Adipocyte (in vitro differentiated cells): ENCODE data around the gene ODAPH.

Experiments
- DNase-seq: peaks from one replicate; pipeline ENCODE4 v3.0.0-alpha.2; 2015; ENCODE audit warnings: low read depth
- H3K27me3 ChIP-seq: replicated peaks from 2 replicates; pipeline ENCODE4 v1.7.0; 2013; ENCODE audit warnings: mild to moderate bottlenecking, low read length, moderate library complexity; ENCODE audit not compliant: control insufficient read depth, insufficient read depth
- H3K36me3 ChIP-seq: 2 replicates; pipeline ENCODE4 v1.7.0; 2013; ENCODE audit warnings: low read length, mild to moderate bottlenecking, moderate library complexity; ENCODE audit not compliant: control insufficient read depth, insufficient read depth, severe bottlenecking
- H3K4me1 ChIP-seq: 2 replicates; pipeline ENCODE4 v1.7.0; 2013; ENCODE audit warnings: mild to moderate bottlenecking, low read length, moderate library complexity; ENCODE audit not compliant: control insufficient read depth, insufficient read depth
- H3K4me3 ChIP-seq: 2 replicates; pipeline ENCODE4 v1.7.0; 2013; ENCODE audit warnings: mild to moderate bottlenecking, low read length, moderate library complexity
- H3K9ac ChIP-seq: 2 replicates; pipeline ENCODE4 v1.7.0; 2013; ENCODE audit warnings: mild to moderate bottlenecking, low read length, moderate library complexity
- H3K9me3 ChIP-seq: 2 replicates; pipeline ENCODE4 v1.7.0; 2013; ENCODE audit warnings: mild to moderate bottlenecking, low read length, moderate library complexity; ENCODE audit not compliant: control insufficient read depth

The ODAPH gene

GRCh38 chr4:75598390-75598789 is 42.5 kb downstream of the ODAPH start:
- H3K36me3 ChIP-seq = no peaks in the 10 kb centered on the region
- H3K4me1 ChIP-seq = no peaks in the 10 kb centered on the region
- no peak overlapping the region for H3K4me3 ChIP-seq
- no peaks in the 10 kb centered on the region for H3K9me3 ChIP-seq
- peak; percentile 61 for DNase-seq
- no peaks in the 10 kb centered on the region for H3K27me3 ChIP-seq
- H3K9ac ChIP-seq = no peak overlapping the region

- no peaks in the 10 kb centered on the region for H3K27me3 ChIP-seq
- no peak overlapping the region for H3K4me3 ChIP-seq
- H3K36me3 ChIP-seq = no peaks in the 10 kb centered on the region
- DNase-seq = no peak
- no peak overlapping the region for H3K9ac ChIP-seq
- H3K9me3 ChIP-seq = no peaks in the 10 kb centered on the region
- no peaks in the 10 kb centered on the region for H3K4me1 ChIP-seq
Observed at GRCh38 chr4:75599647-75600046, 43.8 kb downstream of the ODAPH start.

DNA sequence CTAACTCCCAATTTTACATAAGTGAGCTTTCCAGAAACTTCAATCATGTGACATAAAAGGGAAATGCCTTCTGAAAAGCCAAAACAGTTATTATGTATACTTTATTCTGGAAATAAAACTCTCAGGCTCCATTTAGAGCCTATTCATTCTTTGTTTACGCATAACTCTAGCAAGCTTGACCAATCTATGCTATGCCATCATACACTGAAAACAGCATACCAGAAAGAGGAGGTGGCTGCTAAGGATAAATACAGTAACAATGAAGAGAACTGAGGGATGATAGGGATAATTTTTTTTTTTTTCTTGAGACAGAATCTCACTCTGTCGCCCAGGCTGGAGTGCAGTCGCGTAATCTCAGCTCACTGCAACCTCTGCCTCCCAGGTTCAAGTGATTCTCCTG is 50.1 kb downstream of the ODAPH start:
- DNase-seq = peak; percentile 30
- Histone ChIP-seq H3K9ac (no peak overlapping the region), H3K4me3 (no peak overlapping the region), H3K9me3 (no peaks in the 10 kb centered on the region), H3K27me3 (no peaks in the 10 kb centered on the region), H3K4me1 (no peaks in the 10 kb centered on the region), H3K36me3 (no peaks in the 10 kb centered on the region)

GRCh38 chr4:75612306-75612705 is 56.4 kb downstream of the ODAPH start:
- DNase-seq = no peak
- no peaks in the 10 kb centered on the region for H3K27me3 ChIP-seq
- H3K9ac ChIP-seq = no peak overlapping the region
- no peaks in the 10 kb centered on the region for H3K36me3 ChIP-seq
- no peak overlapping the region for H3K4me3 ChIP-seq
- no peaks in the 10 kb centered on the region for H3K4me1 ChIP-seq
- peaks cover 4% of the 10 kb centered on the region for H3K9me3 ChIP-seq
